ENCODE data around the gene OR10K1.
"Not testable (repeated sequence)": the region's sequence is repeated elsewhere in the genome, so short reads cannot be mapped to it uniquely, and the experiment has no call there.

OR10K1 gene, protein sequence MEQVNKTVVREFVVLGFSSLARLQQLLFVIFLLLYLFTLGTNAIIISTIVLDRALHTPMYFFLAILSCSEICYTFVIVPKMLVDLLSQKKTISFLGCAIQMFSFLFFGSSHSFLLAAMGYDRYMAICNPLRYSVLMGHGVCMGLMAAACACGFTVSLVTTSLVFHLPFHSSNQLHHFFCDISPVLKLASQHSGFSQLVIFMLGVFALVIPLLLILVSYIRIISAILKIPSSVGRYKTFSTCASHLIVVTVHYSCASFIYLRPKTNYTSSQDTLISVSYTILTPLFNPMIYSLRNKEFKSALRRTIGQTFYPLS

DNA sequence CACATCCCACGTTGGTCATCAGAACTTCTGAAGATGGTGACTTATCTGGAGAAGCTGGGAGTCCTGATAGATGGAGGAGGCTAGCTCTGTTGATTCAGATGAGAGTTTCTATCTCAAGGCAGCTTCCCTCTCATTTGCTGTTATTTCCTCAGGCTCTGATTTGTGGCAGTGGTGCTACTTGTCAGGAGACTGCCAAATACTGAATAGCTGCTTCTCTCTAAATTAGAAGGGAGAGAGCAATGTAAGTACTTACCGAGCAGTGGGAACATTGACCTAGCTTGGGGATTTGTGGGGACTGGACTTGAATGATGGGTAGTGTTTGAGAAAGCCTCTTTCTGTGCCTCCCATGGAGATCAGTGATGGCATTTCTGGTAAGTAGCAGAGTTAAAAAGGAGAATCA, at the start of gene OR10K1:
Gene OR10K1 (plus strand): TSS at position 301 of the 400 bp plus-strand sequence. CDS start 3,728 bp downstream, outside the sequence.
- no peak for DNase-seq

DNA sequence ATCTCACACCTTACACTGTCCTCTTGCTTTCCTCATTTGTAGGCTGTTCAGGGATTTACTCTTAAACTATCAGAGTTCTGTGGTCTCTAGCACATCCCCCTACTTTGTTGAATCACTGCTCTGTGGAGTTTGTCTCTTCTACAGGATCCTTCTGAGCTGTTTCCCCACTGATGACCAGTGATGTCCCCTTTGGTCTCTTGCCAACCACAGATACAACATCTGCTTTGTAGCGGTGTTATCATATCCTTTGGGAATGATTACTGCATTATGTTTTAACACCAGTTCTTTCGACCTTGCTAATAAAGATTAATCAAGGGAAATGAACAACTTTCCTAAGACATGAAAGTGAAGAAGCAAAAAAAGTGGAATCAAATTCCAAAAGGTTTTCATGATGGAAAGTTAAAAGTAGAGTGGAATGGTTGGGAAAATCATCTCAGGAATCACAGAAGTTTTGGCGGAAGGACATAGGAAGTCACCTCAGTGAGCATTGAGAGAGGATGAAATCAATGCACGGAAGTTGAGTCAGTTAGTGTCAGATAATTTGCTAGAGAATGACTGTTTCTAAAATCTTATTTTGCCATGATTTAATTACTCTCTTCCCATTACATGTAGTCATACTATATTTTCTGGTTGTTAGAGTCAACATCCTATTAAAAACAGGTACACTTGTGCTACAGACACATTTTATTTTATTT, 46.8 kb upstream of the OR10K1 start:
- no peak for DNase-seq

DNA sequence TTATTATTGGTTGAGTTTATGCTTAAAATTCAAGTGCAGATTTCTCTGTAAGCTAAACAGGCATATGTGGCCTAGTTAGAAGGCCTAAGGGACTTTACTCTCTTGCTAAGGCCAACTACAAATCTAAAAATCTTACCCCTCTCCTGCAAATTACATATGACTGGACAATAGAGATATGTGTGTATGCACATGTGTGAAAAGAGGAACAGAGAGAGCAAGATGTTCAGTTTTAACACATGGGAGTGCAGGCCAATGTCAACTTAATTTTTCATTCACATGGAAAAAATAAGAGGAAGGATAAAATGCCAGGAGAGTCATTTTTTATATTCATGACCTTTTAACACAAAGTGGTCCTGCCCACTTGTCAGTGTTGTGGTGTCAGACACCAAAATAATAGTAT, 44.0 kb upstream of the OR10K1 start:
- DNase-seq: no peak

DNA sequence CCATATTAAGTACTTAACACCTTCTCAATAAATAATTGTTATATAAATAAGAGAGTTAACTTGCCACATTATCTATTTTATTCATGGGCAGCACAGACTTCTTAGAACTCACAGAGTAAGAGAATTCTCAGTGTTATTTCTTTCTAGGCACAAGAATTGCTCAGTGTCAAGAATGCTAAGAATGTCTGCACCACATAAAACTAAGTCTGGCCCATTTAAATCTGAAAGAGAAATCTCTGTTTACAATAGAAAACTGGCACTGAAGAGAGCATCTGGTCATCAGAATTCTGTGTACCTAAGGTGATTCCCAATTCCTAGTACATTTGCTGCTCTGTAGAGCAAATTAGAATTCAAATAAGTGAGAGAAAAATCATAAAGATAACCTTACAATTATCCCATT, 39.4 kb upstream of the OR10K1 start:
- DNase-seq: no peak

DNA sequence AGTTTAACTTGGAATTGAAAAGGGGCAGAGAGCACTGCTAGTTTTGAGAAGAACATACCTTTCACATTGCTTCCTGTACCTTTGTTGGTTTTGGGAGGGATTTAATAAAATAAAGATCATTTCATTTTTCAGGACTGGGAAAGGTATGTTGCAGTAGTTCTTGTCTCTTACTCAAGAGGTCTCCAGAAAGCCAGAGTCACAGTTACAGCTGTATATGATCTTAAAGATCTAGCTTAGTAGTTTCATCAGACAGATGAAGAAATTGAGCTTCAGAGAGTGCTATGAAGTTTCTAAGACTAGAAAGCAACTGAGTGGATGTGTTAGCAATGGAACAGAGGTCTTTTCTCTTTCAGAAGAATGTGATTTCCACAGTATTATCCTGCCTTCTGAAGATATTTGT, 36.6 kb upstream of the OR10K1 start:
- DNase-seq: no peak

DNA sequence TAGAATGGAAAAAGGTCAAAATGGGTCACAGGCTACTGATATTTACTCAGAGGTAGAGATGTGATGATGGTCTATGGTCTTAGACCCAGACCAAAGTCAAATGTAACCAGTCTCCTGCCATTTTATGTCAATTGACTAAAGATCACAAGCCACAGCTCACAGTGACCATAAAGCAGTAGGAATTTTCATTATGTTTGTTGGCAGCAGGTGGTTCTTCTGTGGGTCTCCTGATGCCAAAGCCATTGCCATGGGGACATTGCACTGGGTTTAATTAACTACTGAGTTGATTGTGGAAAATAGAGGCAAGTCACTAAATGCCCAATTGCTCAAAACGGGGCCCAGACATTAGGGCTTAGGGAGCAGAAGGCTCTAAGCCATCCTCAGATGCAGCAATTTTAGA, 35.5 kb upstream of the OR10K1 start, which contains the start of gene OR10K2:
Gene OR10K2 (minus strand): TSS at position 101 of the 400 bp plus-strand sequence. CDS start 5,371 bp downstream, outside the sequence.
- no peak for DNase-seq

DNA sequence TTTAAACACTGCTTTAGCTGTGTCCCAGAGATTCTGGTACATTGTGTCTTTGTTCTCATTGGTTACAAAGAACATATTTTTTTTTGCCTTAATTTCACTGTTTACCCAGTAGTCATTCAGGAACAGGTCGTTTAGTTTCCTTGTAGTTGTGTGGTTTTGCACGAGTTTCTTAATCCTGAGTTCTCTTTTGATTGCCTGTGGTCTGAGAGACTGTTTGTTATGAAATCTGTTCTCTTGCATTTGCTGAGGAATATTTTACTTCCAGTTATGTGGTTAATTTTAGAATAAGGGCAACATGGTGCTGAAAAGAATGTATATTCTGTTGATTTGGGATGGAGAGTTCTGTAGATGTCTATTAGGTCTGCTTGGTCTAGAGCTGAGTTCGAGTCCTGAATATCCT, 31.5 kb upstream of the OR10K1 start:
- not testable (repeated sequence) for DNase-seq

DNA sequence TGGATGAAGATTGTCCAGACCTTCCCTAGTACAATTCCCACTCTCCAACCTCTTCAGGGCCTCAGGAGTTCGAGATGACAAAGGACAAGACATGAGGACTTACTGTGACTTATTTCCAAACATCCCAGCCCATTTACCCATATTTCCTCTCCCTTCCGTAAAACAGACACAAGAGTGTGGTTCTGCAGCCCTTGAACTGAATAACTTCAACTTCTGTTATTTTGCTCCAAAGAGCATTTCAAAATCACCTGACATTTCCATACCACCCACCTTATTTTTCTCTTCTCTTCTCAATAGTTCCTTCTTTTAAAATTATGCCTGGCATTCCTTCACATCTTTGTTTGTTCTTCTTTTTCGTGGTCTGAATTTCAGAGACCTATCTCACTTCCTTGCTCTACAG, 26.9 kb upstream of the OR10K1 start:
- DNase-seq: no peak

DNA sequence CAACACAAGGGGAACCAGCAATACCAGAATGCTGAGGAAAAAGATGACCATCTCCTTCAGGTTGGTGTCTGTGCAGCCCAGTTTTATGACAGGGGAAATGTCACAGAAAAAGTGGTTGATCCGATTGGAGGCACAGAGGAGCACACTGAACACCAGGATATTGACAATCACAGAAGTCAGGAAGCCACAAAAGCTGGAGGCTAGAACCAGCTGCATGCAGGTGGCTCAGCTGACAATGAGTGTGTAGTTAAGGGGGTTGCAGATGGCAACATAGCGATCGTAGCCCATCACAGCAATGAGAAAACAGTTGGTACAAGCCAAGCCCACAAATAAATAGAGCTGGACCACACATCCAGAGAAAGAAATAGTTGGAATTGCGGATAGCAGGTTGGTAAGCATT, 16.3 kb upstream of the OR10K1 start:
- DNase-seq: no peak

DNA sequence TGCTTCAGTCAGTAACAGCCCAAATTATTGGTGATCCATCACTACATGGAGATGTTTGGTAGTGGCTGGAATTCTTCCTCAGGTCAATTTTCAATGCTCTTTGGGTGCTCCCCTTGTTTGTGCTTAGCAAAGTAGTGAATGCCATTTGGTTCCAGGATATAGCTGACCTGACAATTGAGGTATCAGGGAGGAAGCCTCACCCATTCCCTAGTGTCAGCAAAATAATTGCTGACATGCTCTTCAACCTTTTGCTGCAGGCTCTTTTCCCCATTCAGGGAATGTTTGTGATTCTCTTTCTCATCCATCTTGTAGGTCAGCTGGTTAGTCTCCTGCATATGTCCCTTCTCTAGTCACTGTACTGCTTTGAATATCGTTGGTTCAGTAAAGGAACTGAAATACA, 7.1 kb upstream of the OR10K1 start:
- no peak for DNase-seq

DNA sequence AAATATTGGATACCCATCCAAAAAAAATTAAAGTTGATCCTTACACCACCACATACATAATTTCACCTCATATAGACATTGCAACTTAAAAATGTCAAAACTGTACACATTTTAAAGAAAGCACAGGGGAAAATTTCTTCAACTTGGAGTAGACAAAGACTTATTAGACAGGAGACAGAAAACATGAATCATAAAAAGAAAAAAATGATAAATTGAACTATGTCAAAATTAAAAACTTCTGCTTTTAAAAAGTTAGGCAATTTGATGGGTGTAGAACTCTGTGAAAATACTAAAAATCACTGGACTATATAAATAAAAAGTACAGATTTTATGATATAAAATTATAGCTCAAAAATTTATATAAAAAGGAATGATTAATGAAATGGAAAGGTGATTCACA, 4.4 kb upstream of the OR10K1 start:
- no peak for DNase-seq

DNA sequence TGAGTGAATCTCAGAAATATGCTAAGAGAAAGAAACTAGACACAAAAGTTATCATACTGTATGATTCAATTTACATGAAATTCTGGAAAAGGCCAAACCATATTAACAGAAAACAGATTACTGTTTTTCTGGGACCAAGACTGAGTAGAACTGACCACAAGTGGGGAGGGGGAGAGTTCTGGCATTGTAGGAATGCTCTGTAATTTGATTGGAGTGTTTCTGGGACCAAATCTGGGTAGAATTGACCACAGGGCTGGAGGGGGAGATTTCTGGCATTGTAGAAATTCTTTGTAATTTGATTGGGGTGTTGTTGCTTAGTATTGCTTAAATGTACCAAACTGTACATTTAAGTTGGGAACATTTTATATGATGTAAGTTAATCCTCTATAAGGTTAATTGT, 3.4 kb upstream of the OR10K1 start:
- no peak for DNase-seq

DNA sequence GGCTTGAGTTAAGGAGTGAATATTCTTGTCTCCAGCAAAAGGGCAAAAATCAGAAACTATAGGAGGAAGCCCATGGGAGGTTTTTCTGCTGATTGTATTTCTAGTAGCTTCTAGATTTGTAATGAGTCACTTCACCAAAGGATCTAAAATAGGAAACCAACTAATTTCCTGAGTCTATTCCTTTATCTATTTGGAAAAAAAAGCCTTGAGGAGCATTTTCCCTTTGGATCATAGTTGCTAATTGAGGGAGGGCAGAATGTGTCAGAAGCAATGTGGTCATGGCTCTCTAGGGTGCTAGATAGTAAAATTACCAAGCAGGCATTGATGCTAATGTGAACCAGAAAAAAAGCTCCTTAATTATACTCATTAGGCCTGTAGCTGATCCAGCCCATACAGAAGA, 10.3 kb downstream of the OR10K1 start, which contains the start of gene OR10R2:
Gene OR10R2 (plus strand): TSS at position 301 of the 400 bp plus-strand sequence. CDS start 106 bp downstream, outside the sequence.
- no peak for DNase-seq

DNA sequence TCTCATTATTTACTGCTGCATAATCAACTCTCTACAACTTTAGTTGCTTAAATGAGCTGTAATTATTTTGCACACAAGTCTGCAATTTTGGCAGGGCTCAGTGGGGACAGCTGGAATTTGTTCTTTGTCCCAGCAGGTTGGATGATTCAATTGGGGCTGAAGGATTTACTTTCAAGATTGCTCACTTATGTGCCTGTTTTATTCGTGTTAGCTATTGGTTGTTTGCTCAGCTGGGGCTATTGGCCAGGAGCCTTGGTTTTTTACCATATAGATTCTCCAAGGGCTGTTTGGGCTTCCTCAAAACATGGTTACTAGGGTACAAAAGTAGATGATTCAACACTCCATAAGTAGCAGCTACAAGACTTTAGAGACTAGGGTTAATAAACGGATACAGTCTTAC, 23.8 kb downstream of the OR10K1 start:
- DNase-seq: no peak

DNA sequence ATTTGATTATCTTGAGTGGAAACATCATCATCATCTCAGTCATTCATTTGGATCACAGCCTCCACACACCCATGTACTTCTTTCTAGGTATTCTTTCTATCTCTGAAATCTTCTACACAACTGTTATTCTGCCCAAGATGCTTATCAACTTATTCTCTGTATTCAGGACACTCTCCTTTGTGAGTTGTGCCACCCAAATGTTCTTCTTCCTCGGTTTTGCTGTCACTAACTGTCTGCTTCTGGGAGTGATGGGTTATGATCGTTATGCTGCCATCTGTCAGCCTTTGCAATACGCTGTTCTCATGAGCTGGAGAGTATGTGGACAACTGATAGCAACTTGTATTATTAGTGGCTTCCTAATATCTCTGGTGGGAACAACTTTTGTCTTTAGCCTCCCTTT, 29.7 kb downstream of the OR10K1 start:
- DNase-seq: no peak

DNA sequence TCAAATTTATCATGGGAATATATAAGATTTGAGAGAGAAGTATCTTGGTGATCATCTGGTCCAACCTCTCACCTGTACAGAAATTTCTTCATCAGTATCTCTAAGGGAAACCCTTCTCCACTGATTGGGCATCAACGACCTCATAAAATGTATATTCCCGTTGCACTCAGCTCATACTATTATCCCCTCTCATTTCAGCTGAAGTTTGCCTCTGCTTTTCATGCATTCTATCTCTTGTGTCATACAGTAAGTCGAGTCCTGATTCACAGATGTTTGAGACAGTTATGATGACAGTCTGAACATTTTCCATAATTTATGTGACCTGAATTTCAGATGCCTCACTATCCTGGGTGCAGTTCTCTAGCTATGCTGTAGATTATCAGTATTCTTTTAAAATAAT, 31.4 kb downstream of the OR10K1 start:
- no peak for DNase-seq

DNA sequence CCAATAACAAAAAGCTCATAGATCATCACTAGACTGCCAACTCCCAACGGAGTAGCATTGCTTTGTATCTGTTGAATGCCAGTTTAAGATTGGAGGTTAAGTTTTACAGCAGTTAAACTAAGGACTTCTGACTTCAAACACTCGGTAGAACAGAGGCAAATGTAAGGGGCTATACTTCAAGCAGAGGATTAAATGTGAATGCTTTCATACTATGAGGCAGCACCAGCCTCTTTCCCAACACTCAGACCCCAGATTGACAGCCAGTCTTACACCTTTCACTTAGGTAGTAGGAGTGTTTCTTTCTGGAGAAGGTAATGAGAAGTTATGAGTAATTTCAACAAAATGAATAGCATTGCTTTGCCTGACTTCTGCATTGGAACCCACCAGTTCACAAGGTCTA, 33.2 kb downstream of the OR10K1 start:
- DNase-seq: no peak

DNA sequence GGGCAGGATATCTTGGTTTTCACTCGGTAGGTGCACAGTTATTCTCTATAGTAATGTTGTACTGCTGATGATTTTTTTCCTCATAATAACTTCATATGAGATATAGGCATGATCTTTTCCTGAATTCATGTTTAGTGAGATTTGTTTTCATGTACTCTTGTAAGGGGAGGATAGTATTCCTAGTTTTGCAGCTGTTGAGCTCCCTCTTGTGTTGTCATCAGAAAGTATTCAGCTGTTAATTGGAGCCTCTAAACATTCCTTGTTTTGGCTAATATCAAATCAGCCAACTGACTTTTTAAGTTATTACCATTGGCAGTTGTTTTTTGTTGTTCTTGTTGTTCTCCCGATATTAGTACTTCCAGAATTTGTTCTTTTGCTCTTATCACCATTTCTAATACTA, 34.7 kb downstream of the OR10K1 start:
- no peak for DNase-seq

DNA sequence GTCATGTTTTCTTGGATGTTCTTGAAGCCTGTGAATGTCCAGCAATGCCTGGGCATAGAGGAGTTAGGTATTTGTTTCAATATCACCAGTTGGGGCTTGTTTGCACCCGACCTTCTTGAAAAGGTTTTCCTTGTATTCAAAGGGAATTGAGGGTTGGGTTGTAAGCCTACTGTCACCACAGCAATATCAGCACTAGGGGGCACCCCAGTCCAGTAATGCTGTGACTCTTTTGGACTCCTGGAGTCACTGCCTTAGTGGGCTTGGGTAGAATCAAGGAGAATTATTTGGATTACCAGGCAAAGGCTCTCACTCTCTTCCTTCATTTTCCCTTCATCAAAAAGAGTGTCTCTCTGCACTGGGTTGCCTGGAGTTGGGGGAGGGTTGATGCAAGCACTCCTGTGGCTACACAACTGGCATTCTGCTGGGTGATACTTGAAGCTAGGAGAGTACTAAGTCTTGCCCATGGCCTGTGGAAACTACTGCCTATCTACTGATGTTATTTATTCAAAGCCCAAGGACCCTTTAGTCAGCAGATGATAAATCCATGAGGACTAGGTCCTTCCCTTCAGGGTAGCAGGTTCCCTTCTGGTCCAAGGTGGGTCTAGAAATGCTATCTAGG, 44.8 kb downstream of the OR10K1 start:
- DNase-seq: no peak

DNA sequence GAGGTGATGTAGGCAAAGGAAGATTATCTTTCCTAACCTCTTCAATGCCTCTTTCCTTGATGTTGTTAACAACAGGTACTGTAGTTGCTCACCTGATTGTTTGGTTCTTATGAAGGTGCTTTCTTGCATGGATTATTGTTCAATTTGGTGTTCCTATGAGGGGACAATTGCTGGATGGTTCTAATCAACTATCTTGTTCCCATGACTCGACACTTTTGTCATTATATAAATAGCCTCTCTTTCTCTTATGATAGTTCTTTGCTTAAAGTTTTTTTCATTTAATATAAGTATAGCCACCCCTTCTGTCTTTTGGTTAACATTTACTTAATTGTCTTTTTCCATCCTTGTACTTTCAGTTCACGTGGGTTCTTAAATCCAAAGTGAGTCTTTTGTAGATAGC, 45.9 kb downstream of the OR10K1 start:
- no peak for DNase-seq

DNA sequence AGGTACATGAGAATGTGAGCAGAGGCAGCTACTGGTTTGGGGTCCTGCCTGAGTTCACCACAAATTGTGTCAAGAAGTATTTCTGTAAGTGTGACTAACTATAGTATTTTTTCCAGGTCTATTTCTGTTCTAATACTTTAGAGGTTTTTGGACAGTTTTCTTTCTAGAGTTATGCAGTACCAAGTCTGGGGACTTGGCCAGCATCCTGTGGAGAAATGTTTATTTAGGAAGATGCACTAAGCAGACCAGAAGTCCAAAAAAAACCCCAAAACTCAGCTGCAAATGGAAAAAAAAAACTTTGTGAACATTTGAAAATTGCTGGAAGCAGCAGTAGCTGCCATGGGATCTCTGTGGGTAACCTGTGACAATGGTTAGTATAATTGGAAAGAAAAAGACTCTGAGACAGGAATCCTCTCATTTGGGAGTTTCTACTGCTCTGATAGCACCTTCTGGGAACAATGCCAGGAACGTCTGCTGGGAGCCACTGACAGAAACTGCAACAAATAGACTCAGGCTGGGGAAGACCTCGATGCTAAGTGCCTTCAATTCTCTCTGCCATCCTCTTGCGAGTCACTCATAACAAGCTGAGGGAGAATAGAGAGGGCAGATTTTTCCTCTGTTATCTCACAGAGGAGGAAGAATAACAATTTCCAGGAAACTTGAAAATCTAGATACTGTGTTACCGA, 48.0 kb downstream of the OR10K1 start:
- no peak for DNase-seq

DNA sequence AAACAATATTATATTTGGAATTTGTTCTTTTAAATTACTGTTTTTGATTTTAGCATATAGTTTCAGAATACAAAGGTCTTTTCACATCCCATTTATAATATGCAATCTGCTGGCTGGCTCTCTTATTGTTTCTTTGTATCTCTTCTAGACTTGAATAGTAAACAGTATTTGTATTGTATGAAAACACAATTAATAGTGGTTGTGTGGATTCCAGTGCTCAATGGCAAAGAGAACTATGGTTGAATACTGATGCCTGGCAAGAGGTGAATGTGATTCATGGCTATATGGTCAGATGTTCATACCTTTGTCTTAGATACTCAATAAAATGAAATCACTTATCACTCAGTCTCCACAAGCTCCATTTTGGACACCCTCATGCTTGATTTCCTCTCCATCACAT, 55.3 kb downstream of the OR10K1 start:
- no peak for DNase-seq
